AG04450 (cell line): ENCODE data around the gene CMKLR1. TPM values are rescaled to one million over a fixed set of nuclear protein-coding genes. Genes with fewer than 3 reads are reported as not detected.

Experiments used
- CTCF ChIA-PET: fragments of 300-600, 350-600 bp; formaldehyde crosslinking; extraction: SDS; loops from one replicate; lab custom pipeline; 2022; ENCODE audit warnings: antibody characterized with exemption, inconsistent platforms; lab: Charles Lee
- POLR2A ChIA-PET: fragments of 350-600 bp; formaldehyde crosslinking; extraction: SDS; loops from one replicate; lab custom pipeline; 2021; ENCODE audit warnings: antibody characterized with exemption, inconsistent platforms; lab: Yijun Ruan, JAX
- DNase-seq: peaks from one replicate; pipeline ENCODE4 v3.0.0-alpha.2; 2011; ENCODE audit warnings: low read depth, low spot score
- H3K27ac ChIP-seq: one replicate; pipeline ENCODE4 v1.5.1; 2012; ENCODE audit warnings: low read depth, low read length, control low read depth
- H3K27me3 ChIP-seq: one replicate; pipeline ENCODE4 v1.6.0; 2012; ENCODE audit warnings: low read length; ENCODE audit not compliant: control insufficient read depth, insufficient read depth
- H3K4me3 ChIP-seq: 2 replicates; pipeline ENCODE4 v1.5.1; 2011; ENCODE audit warnings: mild to moderate bottlenecking, low read depth, low read length, control low read depth
- H3K9me3 ChIP-seq: 2 replicates; pipeline ENCODE4 v1.5.1; 2012; ENCODE audit warnings: low read length; ENCODE audit not compliant: control insufficient read depth, insufficient read depth
- CTCF ChIP-seq: IDR thresholded peaks from 2 replicates; pipeline ENCODE4 v1.5.1; 2011; ENCODE audit warnings: low read depth, low read length, control low read depth, inconsistent platforms
- polyA plus RNA-seq: library from polyadenylated mRNA; depleted of rRNA; stranded (reverse); fragments of >200 nt; gene quantifications from 2 replicates; pipeline ENCODE4 v1.2.3, GENCODE V29; 2011

Gene CMKLR1
- polyA plus RNA-seq, 1 experiment: 0.12 TPM

- no peak for DNase-seq
- no peak for TF ChIP-seq CTCF
- Histone ChIP-seq H3K27ac (no peak overlapping the region), H3K27me3 (peaks cover 3% of the 10 kb centered on the region), H3K9me3 (no peaks in the 10 kb centered on the region), H3K4me3 (no peak overlapping the region)
- ChIA-PET CTCF (no interaction called here), POLR2A (no interaction called here)
Observed at GRCh38 chr12:108297895-108298760, 41.0 kb downstream of the CMKLR1 start.

- POLR2A ChIA-PET: no interaction called here
- Histone ChIP-seq H3K9me3 (no peaks in the 10 kb centered on the region), H3K27ac (no peak overlapping the region), H3K27me3 (peaks cover 3% of the 10 kb centered on the region), H3K4me3 (no peak overlapping the region)
- no peak for DNase-seq
- no peak for TF ChIP-seq CTCF
- CTCF ChIA-PET: no interaction called here
Observed at GRCh38 chr12:108297424-108297823, 41.7 kb downstream of the CMKLR1 start.

DNA sequence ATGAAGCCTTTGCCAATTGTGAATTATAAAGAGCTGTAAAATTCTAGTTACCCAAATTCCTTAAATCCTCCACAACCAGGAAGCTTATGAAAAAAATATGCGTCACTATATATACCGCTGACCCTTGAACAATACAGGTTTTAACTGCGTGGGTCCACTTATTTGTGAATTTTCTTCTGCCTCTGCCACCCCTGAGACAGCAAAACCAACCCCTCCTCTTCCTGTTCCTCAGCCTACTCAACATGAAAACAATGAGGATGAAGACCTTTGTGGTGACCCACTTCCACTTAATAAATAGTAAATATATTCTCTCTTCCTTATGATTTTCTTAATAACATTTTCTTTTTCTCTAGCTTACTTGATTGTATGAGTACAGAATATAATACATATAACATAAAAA, 42.2 kb downstream of the CMKLR1 start:
- no peak overlapping the region for H3K27ac ChIP-seq
- peaks cover 3% of the 10 kb centered on the region for H3K27me3 ChIP-seq
- ChIA-PET CTCF (no interaction called here), POLR2A (no interaction called here)
- TF ChIP-seq CTCF: no peak
- no peak for DNase-seq
- no peak overlapping the region for H3K4me3 ChIP-seq
- no peaks in the 10 kb centered on the region for H3K9me3 ChIP-seq

GRCh38 chr12:108295641-108296040, 43.5 kb downstream of the CMKLR1 start:
- TF ChIP-seq CTCF: no peak
- Histone ChIP-seq H3K9me3 (no peaks in the 10 kb centered on the region), H3K27me3 (peaks cover 3% of the 10 kb centered on the region), H3K27ac (no peak overlapping the region), H3K4me3 (no peak overlapping the region)
- POLR2A ChIA-PET: no interaction called here
- CTCF ChIA-PET: no interaction called here
- no peak for DNase-seq

DNA sequence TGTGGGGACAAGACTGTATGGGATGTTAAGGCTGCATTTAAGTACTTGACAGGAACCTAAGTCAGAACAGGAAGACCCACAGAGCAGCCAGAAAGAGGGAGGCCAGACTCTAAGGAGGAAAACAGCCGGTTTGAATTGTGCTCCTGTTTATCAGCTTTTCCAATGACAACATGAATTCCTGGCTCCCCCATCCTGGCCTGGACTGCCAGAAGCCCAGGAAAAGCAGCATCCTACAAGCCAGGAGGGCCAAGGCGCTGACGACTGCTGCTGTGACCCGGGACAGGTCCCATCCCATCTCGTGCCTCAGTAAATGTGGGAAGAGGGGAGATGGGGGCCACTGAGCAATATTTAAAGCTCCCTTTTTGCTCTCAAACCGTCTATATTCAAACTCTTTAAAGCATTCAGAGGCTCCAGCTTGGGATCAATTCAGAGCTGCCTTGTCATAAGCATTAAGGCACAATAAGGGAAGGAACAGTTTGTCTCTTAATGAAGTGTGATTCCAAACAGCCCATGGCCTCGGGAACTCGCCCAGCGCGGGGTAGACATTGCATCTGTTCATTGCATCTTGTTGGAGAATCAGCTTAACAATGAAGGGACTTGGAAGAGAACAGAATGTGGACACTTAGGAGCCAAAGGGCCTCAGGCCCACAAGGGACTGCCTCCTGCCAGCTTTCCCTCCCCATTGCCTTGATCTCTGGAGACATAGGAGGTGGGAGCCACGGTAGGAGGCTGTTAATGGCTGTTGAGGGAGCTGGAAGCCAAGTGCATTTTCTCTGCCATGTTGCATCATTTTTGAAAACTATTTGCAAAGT, 49.6 kb downstream of the CMKLR1 start:
- Histone ChIP-seq H3K9me3 (no peaks in the 10 kb centered on the region), H3K4me3 (no peak overlapping the region), H3K27me3 (no peaks in the 10 kb centered on the region), H3K27ac (no peak overlapping the region)
- ChIA-PET CTCF (no interaction called here), POLR2A (no interaction called here)
- TF ChIP-seq CTCF: no peak
- DNase-seq: no peak
